T47D (cell line): Measurements from ENCODE around the gene FCER2.

Experiments
- DNase-seq, 2 experiments: peaks; one replicate each; pipeline versions ENCODE4 v3.0.0 to v3.0.0-alpha.2; 2011 to 2012; ENCODE audit warnings: low read depth in 1 of 2, low spot score in 1 of 2
- JUND ChIP-seq: IDR thresholded peaks from 2 replicates; pipeline ENCODE4 v1.6.1; 2012; ENCODE audit warnings: low read depth
- in situ Hi-C: cut with HindIII; loops from 2 replicates; pipeline ENCODE4 v1.10.0; 2016; ENCODE audit warnings: low sequenced_read_pairs, low pct_unique_long_range_greater_than_20kb

Gene FCER2

DNA sequence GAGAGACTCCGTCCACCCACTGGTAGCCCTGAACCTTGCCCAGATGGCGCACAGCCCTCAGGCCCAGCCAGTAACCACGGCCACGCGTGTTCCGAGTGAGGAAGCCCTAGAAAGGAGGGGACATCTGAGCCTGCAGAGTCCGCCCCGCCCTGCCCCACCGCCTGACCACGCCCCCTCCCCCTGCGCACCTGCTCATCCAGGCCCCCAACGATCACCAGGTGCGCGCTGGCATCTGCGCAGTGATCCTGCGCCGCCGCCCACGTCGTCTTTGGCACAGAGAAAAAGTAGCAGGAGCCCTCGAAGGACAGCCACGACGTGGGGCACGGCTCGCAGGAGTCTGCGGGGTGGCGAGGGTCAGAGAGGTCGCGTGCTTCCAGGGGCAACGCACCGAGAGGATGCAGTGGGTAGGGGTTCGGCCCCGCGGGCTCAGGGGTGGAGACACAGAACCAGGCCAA lies 27.9 kb upstream of the FCER2 start:
- in situ Hi-C loops, result no loop called here
- no peak for TF ChIP-seq JUND
- no peak for DNase-seq

DNA sequence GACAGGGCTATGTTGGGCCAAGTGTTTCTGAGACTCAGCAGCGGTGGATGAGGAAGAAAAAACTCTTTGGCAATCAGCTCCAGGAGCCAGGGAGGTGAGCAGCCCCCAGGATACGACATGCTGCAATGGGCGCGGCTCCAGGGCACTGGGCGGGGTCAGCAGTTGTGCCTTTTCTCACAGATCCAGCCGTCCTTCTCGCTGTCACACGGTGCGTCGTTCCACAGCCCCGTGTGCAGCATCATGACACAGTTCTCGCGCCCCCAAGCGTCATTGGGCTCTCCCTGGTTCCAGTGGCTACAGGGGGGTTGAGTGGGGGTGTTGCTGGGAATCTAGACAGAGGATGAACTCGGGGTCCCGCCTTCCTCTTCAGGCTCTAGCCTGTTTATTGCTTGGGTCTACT lies 27.3 kb upstream of the FCER2 start:
- in situ Hi-C loops, result no loop called here
- no peak for DNase-seq
- no peak for TF ChIP-seq JUND

DNA sequence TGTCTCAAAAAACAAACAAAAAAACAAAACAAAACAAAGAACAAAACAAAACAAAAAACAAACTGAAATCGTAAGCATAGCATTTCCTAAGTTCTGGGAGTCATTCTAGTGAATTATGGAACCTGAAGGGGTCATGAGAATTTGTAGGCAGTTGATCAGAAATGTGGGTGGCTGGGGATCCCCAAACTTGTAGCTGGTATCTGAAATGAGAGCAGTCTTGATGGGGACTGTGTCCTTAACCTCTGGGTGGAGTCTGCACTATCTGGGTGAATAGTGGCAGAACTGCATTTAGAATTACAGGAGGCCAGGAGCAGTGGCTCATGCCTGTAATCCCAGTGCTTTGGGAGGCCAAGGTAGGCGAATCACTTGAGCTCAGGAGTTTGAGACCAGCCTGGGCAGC lies 23.9 kb upstream of the FCER2 start:
- in situ Hi-C loops, result no loop called here
- DNase-seq, result no peak
- no peak for TF ChIP-seq JUND

DNA sequence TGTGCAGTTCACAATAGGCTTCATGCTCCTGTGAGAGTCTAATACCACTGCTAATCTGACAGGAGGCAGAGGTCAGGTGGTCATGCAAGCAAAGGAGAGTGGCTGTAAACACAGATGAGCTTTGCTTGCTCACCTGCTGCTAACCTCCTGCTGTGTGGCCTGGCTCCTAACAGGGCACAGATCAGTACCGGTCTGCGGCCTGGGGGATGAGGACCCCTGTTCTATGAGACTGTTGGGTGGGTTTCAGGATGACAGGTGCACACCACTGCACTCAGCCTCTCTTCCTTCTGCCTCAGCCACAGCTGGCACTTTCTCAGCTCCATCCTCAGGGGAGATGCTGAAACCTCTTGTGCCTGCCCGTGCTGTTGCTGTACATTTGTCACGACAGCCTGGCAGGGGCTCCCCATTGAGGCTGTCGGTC lies 20.3 kb upstream of the FCER2 start:
- TF ChIP-seq JUND, result no peak
- in situ Hi-C loops, result no loop called here
- no peak for DNase-seq

DNA sequence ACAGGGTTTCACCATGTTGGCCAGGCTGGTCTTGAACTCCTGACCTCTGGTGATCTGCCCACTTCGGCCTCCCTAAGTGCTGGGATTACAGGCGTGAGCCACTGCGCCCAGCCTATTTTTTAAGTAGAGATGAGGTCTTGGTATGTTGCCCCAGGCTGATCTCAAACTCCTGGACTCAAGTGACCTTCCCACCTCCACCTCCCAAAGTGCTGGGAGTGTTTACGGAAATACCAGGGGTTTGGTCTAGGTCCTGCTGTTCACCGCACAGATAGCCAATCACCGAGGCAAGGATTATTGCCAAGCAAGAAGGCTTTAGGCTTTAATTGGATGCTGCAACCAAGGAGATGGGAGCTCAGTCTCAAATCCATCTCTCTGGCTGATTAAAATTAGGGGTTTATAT lies 18.4 kb upstream of the FCER2 start:
- no peak for DNase-seq
- TF ChIP-seq JUND, result no peak
- in situ Hi-C loops, result no loop called here

DNA sequence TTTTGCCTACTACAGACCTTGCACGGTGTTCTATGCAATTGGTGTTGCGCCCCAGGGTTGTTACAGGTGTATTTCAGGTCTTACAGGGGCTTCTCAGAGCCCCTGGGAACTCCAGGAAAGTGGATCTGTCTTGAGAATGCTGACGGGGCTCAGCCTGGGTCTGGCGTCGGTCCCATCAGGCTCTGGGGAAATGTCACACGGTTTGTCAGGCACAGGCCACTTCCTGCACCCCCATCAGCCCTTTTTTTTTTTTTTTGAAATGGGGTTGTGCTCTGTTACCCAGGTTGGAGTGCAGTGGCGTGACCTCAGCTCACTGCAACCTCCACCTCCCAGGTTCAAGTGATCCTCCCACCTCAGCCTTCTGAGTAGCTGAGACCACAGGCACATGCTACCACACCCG lies 16.7 kb upstream of the FCER2 start:
- no peak for TF ChIP-seq JUND
- DNase-seq, result no peak
- in situ Hi-C loops, result no loop called here

DNA sequence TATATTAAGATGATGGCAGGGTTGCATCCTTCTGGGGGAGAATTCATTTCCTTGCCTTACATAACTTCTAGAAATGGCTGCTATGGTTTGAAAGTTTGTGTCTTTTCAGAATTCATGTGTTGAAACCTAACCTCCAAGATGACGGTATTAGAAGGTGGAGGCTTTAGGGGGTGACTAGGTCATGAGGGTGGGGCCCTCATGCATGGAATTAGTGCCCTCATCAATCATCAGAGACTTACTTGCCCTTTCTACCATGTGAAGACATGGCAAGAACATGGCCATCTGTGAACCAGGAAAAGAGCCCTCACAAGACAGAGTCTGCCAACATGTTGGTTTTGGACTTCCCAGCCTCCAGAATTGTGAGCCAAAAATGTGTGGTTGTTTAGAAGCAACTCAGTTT lies 14.8 kb upstream of the FCER2 start:
- in situ Hi-C loops, result no loop called here
- TF ChIP-seq JUND, result no peak
- no peak for DNase-seq

DNA sequence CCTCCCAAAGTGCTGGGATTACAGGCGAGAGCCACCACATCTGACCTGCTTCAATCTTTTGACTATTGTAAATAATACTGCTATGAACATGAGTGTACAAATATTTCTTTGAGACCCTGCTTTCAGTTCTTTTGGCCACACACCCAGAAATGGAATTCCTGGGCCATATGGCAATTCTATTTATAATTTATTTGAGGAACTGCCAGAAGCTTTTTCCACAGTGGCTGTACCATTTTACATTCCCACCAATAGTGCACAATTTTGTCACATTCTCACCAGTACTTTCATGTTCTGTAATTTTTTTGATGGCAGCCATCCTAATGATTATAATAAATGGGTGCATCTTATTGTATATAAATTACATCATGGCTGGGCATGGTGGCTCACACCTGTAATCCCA lies 13.7 kb upstream of the FCER2 start:
- DNase-seq, result no peak
- in situ Hi-C loops, result no loop called here
- no peak for TF ChIP-seq JUND

DNA sequence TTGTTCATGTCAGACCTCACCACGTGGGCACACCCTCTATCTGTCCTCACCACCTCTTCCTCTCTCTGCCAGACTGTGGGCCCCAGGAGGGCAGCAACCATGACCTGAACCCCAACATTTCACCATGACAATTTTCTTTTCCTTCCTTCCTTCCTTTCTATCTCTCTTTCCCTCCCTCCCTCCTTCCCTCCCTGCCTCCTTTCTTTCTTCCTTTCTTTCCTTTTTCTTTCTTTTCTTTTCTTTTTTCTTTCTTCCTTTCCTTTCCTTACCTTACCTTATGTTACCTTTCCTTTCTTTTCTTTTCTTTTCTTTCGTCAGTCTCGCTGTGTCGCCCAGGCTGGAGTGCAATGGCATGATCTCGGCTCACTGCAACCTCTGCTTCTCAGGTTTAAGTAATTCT lies 8.7 kb upstream of the FCER2 start:
- in situ Hi-C loops, result no loop called here
- TF ChIP-seq JUND, result no peak
- no peak for DNase-seq

DNA sequence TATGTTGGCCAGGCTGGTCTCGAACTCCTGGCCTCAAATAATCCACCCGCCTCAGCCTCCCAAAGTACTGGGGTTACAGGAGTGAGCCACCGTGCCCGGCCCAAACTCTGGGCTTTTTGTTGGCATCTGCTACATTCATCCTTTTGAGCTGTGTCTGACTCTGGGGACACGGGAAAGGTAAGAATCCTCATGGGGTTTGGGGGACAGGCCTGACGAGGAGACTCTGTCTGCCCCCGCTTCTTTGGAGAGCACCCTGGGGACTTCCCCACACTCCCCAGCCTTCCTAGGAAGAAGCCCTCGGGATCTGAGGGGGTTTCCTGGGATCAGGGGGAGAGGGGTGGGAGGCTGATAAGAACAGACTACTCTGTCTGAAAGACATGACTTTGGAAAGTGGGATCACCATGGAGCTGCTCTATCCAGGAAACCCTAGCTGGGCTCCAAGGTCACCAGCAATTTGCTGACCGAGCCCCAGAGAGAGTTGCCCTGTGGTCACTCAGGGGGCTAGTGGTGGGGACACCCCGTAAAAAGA lies 8.1 kb upstream of the FCER2 start:
- no peak for DNase-seq
- TF ChIP-seq JUND, result no peak
- in situ Hi-C loops, result no loop called here

DNA sequence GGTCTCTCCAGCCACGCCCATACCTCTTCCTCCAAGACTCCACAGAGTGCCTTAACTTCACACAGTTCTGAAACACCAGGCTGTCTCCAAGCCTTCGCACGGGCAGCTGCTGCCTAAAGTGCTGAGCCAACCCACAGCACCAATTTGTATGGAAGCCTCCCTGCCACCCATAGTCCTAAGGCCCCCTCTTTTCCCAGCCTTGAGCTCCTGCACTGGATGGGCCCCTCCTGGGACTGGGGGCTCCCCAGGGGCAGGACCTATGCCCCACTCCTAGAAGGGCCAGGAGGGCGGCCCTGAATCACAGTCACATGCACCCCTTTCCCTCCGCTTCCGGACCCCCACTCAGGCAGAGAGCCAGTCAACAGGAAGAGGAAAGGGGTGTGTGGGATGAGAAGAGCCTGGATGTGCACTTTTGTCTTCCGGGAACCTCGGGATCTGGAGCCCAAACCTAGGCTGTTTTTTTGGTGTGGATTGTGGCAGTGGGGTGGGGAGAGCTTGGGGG lies 5.1 kb upstream of the FCER2 start:
- TF ChIP-seq JUND, result no peak
- in situ Hi-C loops, result no loop called here
- DNase-seq, result no peak

DNA sequence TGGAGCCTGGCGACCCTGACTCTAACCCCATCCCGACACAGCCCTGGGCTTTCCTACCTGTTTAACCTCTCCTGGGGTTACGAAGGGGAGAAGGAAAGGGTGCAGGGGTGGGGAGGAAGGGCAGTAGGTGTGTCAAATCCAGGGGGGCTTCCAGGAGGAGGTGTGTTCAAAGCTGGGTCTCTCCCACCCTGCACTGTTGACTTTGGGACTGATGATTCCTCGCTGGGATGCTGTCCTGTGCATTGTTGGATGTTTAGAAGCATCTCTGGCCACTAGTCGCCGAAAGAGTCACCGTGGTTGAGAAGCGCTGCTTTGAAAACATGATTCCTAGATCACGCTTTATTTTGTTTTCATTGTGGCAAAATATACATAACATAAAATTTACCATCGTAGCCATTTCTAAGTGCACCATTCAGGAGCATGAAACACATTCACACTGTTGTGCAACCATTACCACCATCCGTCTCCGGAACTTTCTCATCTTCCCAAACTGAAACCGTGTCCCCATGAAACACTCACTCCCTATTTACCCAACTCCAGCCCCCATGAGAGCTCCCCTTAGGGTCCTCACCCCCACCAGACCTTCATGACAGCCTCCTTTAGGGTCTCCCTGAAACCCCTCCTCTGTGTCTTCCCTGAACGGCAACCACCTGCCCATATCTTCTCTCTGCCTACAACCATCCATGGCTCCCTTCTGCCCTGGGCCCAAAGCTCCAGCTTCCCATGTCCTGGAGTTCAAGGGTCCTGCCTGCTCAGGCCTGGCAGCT lies 4.4 kb upstream of the FCER2 start:
- no peak for DNase-seq
- in situ Hi-C loops, result no loop called here
- no peak for TF ChIP-seq JUND

DNA sequence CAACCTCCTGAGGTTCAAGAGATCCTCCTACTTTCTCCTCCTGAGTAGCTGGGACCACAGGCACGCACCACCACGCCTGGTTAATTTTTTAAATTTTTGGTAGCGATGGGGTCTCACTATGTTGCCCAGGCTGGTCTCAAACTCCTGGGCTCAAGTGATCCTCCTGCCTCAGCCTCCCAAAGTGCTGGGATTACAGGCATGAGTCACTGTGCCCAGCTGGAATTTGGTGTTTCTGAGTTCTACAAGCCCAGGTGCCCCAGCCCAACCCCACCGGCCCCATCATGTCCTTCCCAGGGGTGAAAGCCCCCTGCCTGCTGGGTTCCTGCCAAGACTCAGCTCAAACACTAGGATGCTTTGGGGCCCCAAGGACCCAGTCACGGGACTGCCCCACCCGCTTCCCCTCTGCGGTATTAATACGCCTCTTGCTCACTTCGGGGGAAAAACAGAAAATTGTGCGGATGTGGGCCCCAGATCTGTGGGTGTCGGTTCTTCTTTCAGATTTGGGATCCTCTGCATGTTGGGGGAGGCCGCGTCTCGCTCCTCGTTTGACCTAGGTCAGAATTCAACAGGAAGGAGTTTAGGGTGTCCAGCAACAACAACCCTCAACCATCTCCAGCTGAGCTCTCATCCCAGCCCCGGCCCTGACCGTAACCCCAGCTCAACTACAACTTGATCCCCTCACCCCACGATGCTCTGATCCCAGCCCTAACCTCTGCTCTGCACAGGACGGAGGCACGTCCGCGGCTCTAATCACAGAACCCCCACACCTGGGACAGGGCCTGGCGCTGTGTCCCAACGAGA lies 3.7 kb upstream of the FCER2 start:
- in situ Hi-C loops, result no loop called here
- no peak for TF ChIP-seq JUND
- no peak for DNase-seq
